HepG2 (cell line): Measurements from ENCODE around the gene RABGAP1. TPM values are rescaled to one million over a fixed set of nuclear protein-coding genes. Genes with fewer than 3 reads are reported as not detected.

ENCODE experiments used
- ATAC-seq: fragments of 200-7000 bp; cut with Tn5 transposase; 3 replicates; pipeline ENCODE4 v1.9.1; 2020; ENCODE audit warnings: mild to moderate bottlenecking, moderate library complexity
- BruUV-seq: library from RNA; stranded (reverse); fragments of 400-500 nt; replicated peaks from 2 replicates; lab custom pipeline; 2021; lab: Mats Ljungman, UMichigan
- CTCF ChIA-PET: fragments of 300-600 bp; formaldehyde crosslinking; extraction: SDS; loops from one replicate; lab custom pipeline; 2021; ENCODE audit warnings: low total read pairs, inconsistent platforms, low intra/inter-chr PET ratio; lab: Yijun Ruan, JAX
- POLR2A ChIA-PET: fragments of 350-600 bp; sonication (Branson Sonifier 250); formaldehyde crosslinking; loops from one replicate; lab custom pipeline; 2020; ENCODE audit warnings: antibody characterized with exemption, inconsistent platforms; lab: Yijun Ruan, JAX
- DNase-seq: peaks from one replicate; pipeline ENCODE4 v3.0.0-alpha.2; 2015; ENCODE audit warnings: low spot score
- FAIRE-seq: peaks from 3 replicates; lab custom pipeline; 2011; peaks lifted over from hg19 to GRCh38; lab: Jason Lieb, UNC
- H2AFZ ChIP-seq: one replicate; pipeline ENCODE4 v1.6.1; 2011; ENCODE audit warnings: low read length, inconsistent platforms
- H3K27ac ChIP-seq: fragments of 300-600 bp; 3 replicates; pipeline ENCODE4 v1.8.0; 2011; ENCODE audit warnings: mixed run types, mild to moderate bottlenecking, mixed read lengths, low read length, inconsistent platforms; ENCODE audit not compliant: insufficient read depth; ENCODE audit errors: extremely low read length
- H3K27me3 ChIP-seq, 2 experiments: fragments of 200-600 bp in 1 of 2; 2 replicates in 1 of 2; 3 replicates in 1 of 2; pipeline versions ENCODE4 v1.6.0 to v1.8.0; 2011; ENCODE audit warnings: low read length in 2 of 2, mild to moderate bottlenecking in 2 of 2, moderate library complexity in 2 of 2, inconsistent platforms in 1 of 2; ENCODE audit not compliant: insufficient read depth in 2 of 2, control insufficient read depth in 1 of 2
- H3K36me3 ChIP-seq, 2 experiments: fragments of 200-600 bp in 1 of 2; replicated peaks in 1 of 2; 2 replicates in 1 of 2; 3 replicates in 1 of 2; pipeline versions ENCODE4 v1.5.1 to v1.8.0; 2011; ENCODE audit warnings: low read length in 2 of 2, inconsistent platforms in 1 of 2; ENCODE audit not compliant: insufficient read depth in 2 of 2, control insufficient read depth in 1 of 2
- H3K4me1 ChIP-seq: 2 replicates; pipeline ENCODE4 v1.5.1; 2012; ENCODE audit warnings: low read length, inconsistent platforms; ENCODE audit not compliant: insufficient read depth
- H3K4me2 ChIP-seq: 2 replicates; pipeline ENCODE4 v1.6.0; 2011; ENCODE audit warnings: low read depth, low read length, inconsistent platforms
- H3K4me3 ChIP-seq, 3 experiments: fragments of 200-600 bp in 1 of 3; sonication (generic), shearing (Covaris generic) in 1 of 3; replicated peaks in 1 of 3; 2 replicates each; pipeline ENCODE4 v1.5.1; 2011 to 2016; ENCODE audit warnings: low read length in 3 of 3, inconsistent platforms in 2 of 3, low read depth in 2 of 3, mild to moderate bottlenecking in 2 of 3, control low read depth in 1 of 3, mixed read lengths in 1 of 3; ENCODE audit not compliant: insufficient read depth in 1 of 3
- H3K79me2 ChIP-seq: one replicate; pipeline ENCODE4 v1.6.1; 2011; ENCODE audit warnings: low read length, inconsistent platforms; ENCODE audit not compliant: insufficient read depth
- H3K9ac ChIP-seq: 2 replicates; pipeline ENCODE4 v1.6.0; 2011; ENCODE audit warnings: mild to moderate bottlenecking, low read depth, low read length, inconsistent platforms; ENCODE audit not compliant: insufficient read depth
- H3K9me3 ChIP-seq: 2 replicates; pipeline ENCODE4 v1.5.1; 2012; ENCODE audit warnings: mild to moderate bottlenecking, low read length
- H4K20me1 ChIP-seq: 2 replicates; pipeline ENCODE4 v1.6.0; 2011; ENCODE audit warnings: inconsistent platforms, mild to moderate bottlenecking, low read length, moderate library complexity; ENCODE audit not compliant: insufficient read depth
- WGBS: methylation state at CpG from one replicate; pipeline ENCODE4 v1.1.6; 2017; ENCODE audit warnings: low lambda C conversion rate; 5-methylcytosine and 5-hydroxymethylcytosine counted together
- in situ Hi-C: cut with HindIII; loops from 2 replicates; pipeline ENCODE4 v1.10.0; 2017; ENCODE audit warnings: low pct_unique_long_range_greater_than_20kb; ENCODE audit not compliant: extremely low pct_ligation_motif_present
- intact Hi-C: fragments of 100-400 bp; cut with micrococcal nuclease; formaldehyde crosslinking; loops from one replicate; pipeline ENCODE4 v1.10.0; 2022; ENCODE audit not compliant: unreplicated experiment
- polyA plus RNA-seq, 8 experiments: library from polyadenylated mRNA; depleted of rRNA in 3 of 8; stranded (reverse) in 7 of 8; unstranded in 1 of 8; fragments of >200 nt; fragmentation: Illumina TruSeq in 4 of 8; extraction: Trizol in 4 of 8; gene quantifications; 2 replicates each; pipeline versions ENCODE4 v1.2.1 to v1.2.3, GENCODE V29; 2011 to 2016; ENCODE audit warnings: low read depth in 4 of 8, missing spikeins in 1 of 8, mixed read lengths in 1 of 8; ENCODE audit not compliant: insufficient read depth in 1 of 8
- total RNA-seq, 5 experiments: library from RNA; depleted of rRNA; stranded (reverse); fragments of >200 nt; fragmentation: Illumina TruSeq; extraction: Trizol; gene quantifications; 2 replicates each; pipeline ENCODE4 v1.2.3, GENCODE V29; 2016; ENCODE audit warnings: low read depth in 1 of 5
- TF ChIP-seq, protein P1 (sequence below): sonication (generic); formaldehyde crosslinking; IDR thresholded peaks from 2 replicates; pipeline ENCODE4 v1.5.0; 2020; ENCODE audit warnings: mild to moderate bottlenecking, missing genetic modification reagents
- TF ChIP-seq, protein P2 (sequence below): sonication (generic); formaldehyde crosslinking; IDR thresholded peaks from 2 replicates; pipeline ENCODE4 v1.8.1; 2023; ENCODE audit warnings: mild to moderate bottlenecking, missing genetic modification reagents

Gene RABGAP1
- total and polyA plus RNA-seq, 2 of the 13 experiments (the other 11 are each of a cell fraction or from before 2014, with no cell fraction given) = 19.1 to 19.3 TPM

DNA sequence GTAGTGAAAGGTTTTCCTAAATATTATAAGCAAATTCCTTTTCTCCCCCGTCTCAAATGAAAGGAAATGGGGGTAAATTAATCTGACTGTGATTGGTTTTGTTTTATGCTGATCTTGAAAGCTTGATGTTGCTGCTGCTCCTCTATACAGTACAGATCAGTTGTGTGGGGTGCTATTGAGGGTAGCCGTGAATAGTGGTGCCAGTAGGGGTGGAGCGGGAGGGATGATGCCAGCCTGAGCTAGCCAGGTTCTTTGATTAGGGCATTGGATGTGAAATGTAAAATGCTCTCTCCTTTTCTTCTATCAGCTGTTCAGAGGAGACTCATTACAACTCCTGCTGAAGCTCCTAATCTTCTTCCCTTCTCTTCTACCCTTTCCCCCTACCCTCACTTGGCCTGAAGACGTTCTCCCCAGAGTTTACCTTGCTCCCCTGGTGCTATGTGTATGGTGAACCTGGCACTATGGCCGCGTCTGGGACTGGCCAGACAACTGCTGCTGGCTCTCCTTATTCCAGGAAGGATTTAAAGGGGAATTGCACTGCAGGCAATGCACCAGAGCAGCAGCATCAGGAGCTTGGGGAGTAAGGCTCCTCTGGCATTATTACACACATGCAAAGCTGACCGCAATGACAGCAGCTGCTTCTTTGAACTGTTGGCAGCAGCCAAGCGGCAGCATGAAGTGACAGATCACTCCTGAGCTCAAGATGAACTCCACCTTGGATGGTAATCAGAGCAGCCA lies 93.2 kb downstream of the RABGAP1 start:
- Histone ChIP-seq H2AFZ (no peak overlapping the region), H3K27ac (no peak overlapping the region), H3K79me2 (no peaks in the 10 kb centered on the region), H3K9ac (no peak overlapping the region), H4K20me1 (no peaks in the 10 kb centered on the region), H3K36me3 (peaks cover 10 to 27% of the 10 kb centered on the region in 2 experiments; a peak in 4 of 5 replicates), H3K4me2 (no peak overlapping the region), H3K4me1 (no peaks in the 10 kb centered on the region), H3K9me3 (no peaks in the 10 kb centered on the region), H3K4me3 (no peak overlapping the region), H3K27me3 (no peaks in the 10 kb centered on the region)
- intact Hi-C loops (no loop called here), in situ Hi-C loops (no loop called here)
- DNase-seq (no peak), FAIRE-seq (no peak), ATAC-seq (no peak)
- WGBS = 98% methylated on average over 7 of the region's 8 CpGs
- no TSS peak for BruUV-seq
- TF ChIP-seq, protein P1, sequence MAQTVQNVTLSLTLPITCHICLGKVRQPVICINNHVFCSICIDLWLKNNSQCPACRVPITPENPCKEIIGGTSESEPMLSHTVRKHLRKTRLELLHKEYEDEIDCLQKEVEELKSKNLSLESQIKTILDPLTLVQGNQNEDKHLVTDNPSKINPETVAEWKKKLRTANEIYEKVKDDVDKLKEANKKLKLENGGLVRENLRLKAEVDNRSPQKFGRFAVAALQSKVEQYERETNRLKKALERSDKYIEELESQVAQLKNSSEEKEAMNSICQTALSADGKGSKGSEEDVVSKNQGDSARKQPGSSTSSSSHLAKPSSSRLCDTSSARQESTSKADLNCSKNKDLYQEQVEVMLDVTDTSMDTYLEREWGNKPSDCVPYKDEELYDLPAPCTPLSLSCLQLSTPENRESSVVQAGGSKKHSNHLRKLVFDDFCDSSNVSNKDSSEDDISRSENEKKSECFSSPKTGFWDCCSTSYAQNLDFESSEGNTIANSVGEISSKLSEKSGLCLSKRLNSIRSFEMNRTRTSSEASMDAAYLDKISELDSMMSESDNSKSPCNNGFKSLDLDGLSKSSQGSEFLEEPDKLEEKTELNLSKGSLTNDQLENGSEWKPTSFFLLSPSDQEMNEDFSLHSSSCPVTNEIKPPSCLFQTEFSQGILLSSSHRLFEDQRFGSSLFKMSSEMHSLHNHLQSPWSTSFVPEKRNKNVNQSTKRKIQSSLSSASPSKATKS (CRISPR knock-in tag) = no peak
- TF ChIP-seq, protein P2, sequence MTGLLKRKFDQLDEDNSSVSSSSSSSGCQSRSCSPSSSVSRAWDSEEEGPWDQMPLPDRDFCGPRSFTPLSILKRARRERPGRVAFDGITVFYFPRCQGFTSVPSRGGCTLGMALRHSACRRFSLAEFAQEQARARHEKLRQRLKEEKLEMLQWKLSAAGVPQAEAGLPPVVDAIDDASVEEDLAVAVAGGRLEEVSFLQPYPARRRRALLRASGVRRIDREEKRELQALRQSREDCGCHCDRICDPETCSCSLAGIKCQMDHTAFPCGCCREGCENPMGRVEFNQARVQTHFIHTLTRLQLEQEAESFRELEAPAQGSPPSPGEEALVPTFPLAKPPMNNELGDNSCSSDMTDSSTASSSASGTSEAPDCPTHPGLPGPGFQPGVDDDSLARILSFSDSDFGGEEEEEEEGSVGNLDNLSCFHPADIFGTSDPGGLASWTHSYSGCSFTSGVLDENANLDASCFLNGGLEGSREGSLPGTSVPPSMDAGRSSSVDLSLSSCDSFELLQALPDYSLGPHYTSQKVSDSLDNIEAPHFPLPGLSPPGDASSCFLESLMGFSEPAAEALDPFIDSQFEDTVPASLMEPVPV (CRISPR knock-in tag) = no peak
- CTCF ChIA-PET = no interaction called here
- POLR2A ChIA-PET = no interaction called here
